Measurements from ENCODE around the gene SPATA9. TPM values are rescaled to one million over a fixed set of nuclear protein-coding genes. Genes with fewer than 3 reads are reported as not detected.

Gene SPATA9
- total and polyA plus RNA-seq, 2 of the 13 experiments (the other 11 are each of a cell fraction or from before 2014, with no cell fraction given): not detected

DNA sequence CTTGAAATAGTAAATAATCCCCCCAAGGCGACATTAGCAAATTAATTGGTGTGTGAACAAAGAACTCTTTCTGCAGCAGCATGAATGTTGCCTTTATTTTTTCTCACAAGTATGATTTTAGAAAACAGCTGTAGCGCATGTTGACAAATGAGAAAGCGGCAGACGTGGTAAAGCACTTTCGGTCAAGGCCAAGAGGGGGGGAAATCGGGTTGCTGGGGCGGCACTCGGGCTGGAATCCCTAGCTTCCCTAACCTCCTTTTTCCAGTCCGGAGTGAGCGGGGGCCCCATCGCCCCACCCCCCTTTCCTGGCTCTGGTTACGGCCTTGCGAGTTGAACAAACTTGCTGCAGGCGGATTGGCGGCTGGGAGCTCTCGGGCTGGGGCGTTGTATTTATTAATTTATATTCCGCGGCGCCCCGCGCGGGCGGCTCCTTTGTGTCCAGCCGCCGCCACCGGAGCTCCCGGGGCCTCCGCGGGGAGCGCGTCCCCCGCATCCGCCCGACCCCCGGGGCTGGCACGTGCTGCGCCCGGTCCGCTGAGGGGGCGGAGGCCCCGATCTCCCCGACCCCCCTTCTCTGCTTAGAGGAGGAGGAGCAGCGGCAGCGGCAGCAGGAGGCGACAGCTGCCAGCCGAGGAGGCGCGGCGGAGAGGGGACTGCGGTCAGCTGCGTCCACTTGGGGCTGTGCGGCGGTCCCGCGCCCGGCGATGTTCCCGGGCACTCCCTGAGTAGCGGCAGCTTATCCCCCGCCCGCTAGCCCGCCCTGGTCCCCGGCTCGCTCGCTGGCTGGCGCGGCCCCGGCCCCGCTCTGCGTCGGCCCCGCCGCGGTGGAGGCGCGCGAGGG is 48.2 kb upstream of the SPATA9 start, which contains the start of gene RHOBTB3 (continued):
- no peak for TF ChIP-seq ZNF879 (CRISPR knock-in tag; IDR thresholded peaks at IDR 0.05)
- TF ChIP-seq ZNF547 (CRISPR knock-in tag; IDR thresholded peaks at IDR 0.05): no peak
- no peak for TF ChIP-seq SMARCC2 (IDR thresholded peaks at IDR 0.05)
- TF ChIP-seq ZNF503 (CRISPR knock-in tag; IDR thresholded peaks at IDR 0.05): peak; percentile 72; the same call in 1 of the 2 replicates
- no peak for TF ChIP-seq ZNF605 (CRISPR knock-in tag; IDR thresholded peaks at IDR 0.05)
- TF ChIP-seq KLF13 (CRISPR knock-in tag; IDR thresholded peaks at IDR 0.05): no peak
- TF ChIP-seq NR1H2 (CRISPR knock-in tag; IDR thresholded peaks at IDR 0.05; ENCODE audit: borderline replicate concordance, low read depth): no peak
- no peak for TF ChIP-seq SMAD9 (CRISPR knock-in tag; IDR thresholded peaks at IDR 0.05)
- TF ChIP-seq, protein P1, sequence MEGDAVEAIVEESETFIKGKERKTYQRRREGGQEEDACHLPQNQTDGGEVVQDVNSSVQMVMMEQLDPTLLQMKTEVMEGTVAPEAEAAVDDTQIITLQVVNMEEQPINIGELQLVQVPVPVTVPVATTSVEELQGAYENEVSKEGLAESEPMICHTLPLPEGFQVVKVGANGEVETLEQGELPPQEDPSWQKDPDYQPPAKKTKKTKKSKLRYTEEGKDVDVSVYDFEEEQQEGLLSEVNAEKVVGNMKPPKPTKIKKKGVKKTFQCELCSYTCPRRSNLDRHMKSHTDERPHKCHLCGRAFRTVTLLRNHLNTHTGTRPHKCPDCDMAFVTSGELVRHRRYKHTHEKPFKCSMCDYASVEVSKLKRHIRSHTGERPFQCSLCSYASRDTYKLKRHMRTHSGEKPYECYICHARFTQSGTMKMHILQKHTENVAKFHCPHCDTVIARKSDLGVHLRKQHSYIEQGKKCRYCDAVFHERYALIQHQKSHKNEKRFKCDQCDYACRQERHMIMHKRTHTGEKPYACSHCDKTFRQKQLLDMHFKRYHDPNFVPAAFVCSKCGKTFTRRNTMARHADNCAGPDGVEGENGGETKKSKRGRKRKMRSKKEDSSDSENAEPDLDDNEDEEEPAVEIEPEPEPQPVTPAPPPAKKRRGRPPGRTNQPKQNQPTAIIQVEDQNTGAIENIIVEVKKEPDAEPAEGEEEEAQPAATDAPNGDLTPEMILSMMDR (CRISPR knock-in tag; IDR thresholded peaks at IDR 0.05): peak; percentile 17; the same call in 1 of the 2 replicates
- no peak; the same call in 1 of the 2 replicates for TF ChIP-seq ZNF616 (CRISPR knock-in tag; IDR thresholded peaks at IDR 0.05; ENCODE audit: low read depth)
- TF ChIP-seq, protein P2, sequence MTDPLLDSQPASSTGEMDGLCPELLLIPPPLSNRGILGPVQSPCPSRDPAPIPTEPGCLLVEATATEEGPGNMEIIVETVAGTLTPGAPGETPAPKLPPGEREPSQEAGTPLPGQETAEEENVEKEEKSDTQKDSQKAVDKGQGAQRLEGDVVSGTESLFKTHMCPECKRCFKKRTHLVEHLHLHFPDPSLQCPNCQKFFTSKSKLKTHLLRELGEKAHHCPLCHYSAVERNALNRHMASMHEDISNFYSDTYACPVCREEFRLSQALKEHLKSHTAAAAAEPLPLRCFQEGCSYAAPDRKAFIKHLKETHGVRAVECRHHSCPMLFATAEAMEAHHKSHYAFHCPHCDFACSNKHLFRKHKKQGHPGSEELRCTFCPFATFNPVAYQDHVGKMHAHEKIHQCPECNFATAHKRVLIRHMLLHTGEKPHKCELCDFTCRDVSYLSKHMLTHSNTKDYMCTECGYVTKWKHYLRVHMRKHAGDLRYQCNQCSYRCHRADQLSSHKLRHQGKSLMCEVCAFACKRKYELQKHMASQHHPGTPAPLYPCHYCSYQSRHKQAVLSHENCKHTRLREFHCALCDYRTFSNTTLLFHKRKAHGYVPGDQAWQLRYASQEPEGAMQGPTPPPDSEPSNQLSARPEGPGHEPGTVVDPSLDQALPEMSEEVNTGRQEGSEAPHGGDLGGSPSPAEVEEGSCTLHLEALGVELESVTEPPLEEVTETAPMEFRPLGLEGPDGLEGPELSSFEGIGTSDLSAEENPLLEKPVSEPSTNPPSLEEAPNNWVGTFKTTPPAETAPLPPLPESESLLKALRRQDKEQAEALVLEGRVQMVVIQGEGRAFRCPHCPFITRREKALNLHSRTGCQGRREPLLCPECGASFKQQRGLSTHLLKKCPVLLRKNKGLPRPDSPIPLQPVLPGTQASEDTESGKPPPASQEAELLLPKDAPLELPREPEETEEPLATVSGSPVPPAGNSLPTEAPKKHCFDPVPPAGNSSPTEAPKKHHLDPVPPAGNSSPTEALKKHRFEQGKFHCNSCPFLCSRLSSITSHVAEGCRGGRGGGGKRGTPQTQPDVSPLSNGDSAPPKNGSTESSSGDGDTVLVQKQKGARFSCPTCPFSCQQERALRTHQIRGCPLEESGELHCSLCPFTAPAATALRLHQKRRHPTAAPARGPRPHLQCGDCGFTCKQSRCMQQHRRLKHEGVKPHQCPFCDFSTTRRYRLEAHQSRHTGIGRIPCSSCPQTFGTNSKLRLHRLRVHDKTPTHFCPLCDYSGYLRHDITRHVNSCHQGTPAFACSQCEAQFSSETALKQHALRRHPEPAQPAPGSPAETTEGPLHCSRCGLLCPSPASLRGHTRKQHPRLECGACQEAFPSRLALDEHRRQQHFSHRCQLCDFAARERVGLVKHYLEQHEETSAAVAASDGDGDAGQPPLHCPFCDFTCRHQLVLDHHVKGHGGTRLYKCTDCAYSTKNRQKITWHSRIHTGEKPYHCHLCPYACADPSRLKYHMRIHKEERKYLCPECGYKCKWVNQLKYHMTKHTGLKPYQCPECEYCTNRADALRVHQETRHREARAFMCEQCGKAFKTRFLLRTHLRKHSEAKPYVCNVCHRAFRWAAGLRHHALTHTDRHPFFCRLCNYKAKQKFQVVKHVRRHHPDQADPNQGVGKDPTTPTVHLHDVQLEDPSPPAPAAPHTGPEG (CRISPR knock-in tag; IDR thresholded peaks at IDR 0.05): no peak
- no peak for TF ChIP-seq RNF2 (conservative IDR thresholded peaks at IDR 0.05; ENCODE audit: low read depth)
- TF ChIP-seq NFKB2 (CRISPR knock-in tag; IDR thresholded peaks at IDR 0.05; ENCODE audit: borderline replicate concordance): peak; percentile 31; the same call in 1 of the 2 replicates
- TF ChIP-seq, protein P3, sequence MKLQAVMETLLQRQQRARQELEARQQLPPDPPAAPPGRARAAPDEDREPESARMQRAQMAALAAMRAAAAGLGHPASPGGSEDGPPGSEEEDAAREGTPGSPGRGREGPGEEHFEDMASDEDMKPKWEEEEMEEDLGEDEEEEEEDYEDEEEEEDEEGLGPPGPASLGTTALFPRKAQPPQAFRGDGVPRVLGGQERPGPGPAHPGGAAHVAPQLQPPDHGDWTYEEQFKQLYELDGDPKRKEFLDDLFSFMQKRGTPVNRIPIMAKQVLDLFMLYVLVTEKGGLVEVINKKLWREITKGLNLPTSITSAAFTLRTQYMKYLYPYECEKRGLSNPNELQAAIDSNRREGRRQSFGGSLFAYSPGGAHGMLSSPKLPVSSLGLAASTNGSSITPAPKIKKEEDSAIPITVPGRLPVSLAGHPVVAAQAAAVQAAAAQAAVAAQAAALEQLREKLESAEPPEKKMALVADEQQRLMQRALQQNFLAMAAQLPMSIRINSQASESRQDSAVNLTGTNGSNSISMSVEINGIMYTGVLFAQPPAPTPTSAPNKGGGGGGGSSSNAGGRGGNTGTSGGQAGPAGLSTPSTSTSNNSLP (IDR thresholded peaks at IDR 0.05; ENCODE audit: low read depth, low read length): 0 out of 2 replicates have a peak, but pooled peaks have one; percentile 46
- TF ChIP-seq ZBTB14 (CRISPR knock-in tag; IDR thresholded peaks at IDR 0.05): no peak; the same call in 1 of the 2 replicates
- TF ChIP-seq ZNF17 (CRISPR knock-in tag; IDR thresholded peaks at IDR 0.05): no peak
